Central memory CD8-positive, alpha-beta T cell (primary cell): ENCODE results near the gene PFN3.

Experiments
- ATAC-seq: fragments of 150-1000 bp; cut with Tn5 transposase; replicated peaks from 2 replicates; pipeline ENCODE4 v1.10.0; 2022; ENCODE audit warnings: mild to moderate bottlenecking, moderate FRiP score, moderate number of reproducible peaks; ENCODE audit not compliant: poor library complexity, severe bottlenecking; ENCODE audit errors: extremely low read depth
- DNase-seq, 2 donors: peaks; one replicate each; pipeline ENCODE4 v3.0.0; 2021; ENCODE audit warnings: low spot score in 2 of 2
- H3K27ac Mint-ChIP-seq: one replicate; pipeline ENCODE4 v1.8.0; 2022; ENCODE audit warnings: low read depth, mild to moderate bottlenecking, moderate library complexity, mixed read lengths
- H3K27me3 Mint-ChIP-seq: one replicate; pipeline ENCODE4 v1.8.0; 2022; ENCODE audit warnings: mixed read lengths
- H3K36me3 Mint-ChIP-seq: one replicate; pipeline ENCODE4 v1.8.0; 2022; ENCODE audit warnings: mild to moderate bottlenecking, moderate library complexity, mixed read lengths; ENCODE audit not compliant: insufficient read depth
- H3K4me1 Mint-ChIP-seq: one replicate; pipeline ENCODE4 v1.8.0; 2022; ENCODE audit warnings: mixed read lengths
- H3K4me3 Mint-ChIP-seq: one replicate; pipeline ENCODE4 v1.8.0; 2022; ENCODE audit warnings: mild to moderate bottlenecking, moderate library complexity, mixed read lengths
- H3K9me3 Mint-ChIP-seq: one replicate; pipeline ENCODE4 v1.8.0; 2022; ENCODE audit warnings: mixed read lengths

Gene PFN3

DNA sequence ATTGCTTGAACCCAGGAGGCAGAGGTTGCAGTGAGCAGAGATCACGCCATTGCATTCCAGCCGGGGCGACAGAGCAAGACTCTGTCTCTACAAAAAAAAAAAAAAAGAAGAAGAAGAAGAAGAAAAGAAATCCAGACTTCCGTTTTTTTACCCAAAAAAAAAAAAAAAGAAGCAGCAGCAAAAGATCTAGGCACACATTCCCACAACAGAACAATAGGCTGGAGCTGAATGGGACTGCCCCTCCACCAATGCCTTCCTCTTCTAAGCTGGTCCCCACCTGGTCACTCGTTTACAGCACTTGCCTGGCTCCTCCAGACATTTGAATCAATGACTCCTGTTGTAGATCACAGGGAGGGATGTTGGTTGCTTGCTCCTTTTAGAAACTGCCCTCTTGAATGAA lies 47.4 kb downstream of the PFN3 start:
- Mint-ChIP-seq H3K27ac (no peak overlapping the region), H3K27me3 (no peaks in the 10 kb centered on the region), H3K4me3 (no peak overlapping the region), H3K36me3 (peaks cover 29% of the 10 kb centered on the region), H3K4me1 (peaks cover 55% of the 10 kb centered on the region), H3K9me3 (no peaks in the 10 kb centered on the region)
- DNase-seq (no peak), ATAC-seq (no peak)

DNA sequence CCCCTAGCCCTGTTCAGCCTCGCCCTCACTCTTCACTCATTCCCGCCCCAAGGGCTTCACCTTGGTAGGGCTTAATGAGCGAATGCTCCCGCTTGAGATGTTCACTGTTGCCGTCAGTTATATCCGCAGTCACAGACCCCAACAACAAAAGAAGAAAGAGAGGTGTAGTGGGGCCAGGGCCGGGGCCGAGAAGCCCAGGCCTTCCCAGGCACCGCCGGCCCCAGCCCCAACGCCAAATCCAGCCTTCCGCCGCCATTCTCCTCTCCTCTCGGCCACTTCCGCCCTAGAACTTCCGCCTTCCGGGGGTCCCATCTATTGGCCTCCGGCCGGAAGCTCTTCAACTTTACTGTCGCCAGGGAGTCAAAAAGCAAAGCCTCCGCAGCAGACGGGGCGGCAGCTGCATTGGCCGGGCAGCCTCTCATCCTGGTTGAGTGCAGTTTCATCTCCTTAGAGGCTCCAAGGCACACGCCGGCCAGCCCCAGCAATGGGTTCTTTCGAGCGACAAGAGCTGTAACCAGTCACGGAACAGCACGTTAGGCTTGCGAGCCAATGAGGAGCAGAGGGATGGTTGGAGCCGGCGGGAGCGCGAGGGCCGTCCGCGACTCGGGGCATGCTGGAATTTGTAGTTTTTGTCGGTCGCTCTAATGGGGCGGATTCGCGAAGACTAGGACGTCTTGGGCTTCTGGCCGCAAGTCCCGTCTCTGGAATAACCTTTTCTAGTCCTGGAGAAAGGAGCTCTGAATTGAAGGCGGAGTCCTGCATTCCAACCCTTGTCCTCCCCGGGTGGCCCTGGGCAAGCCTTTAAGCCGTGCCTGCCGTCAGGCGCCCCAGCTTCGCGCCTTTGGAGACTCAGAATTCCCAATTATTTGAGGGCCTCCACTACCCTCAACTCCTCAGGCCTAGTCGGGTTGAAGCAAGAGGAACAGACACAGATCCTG lies 48.8 kb downstream of the PFN3 start, which contains the start of gene LMAN2:
Gene LMAN2, minus strand, starts transcription at position 277 of the 938 bp plus-strand sequence. Its CDS starts 21 bp downstream, at position 256.
- Mint-ChIP-seq H3K27ac (peak within 1 kb of the TSS; percentile 96), H3K36me3 (peaks cover 21% of the 10 kb centered on the region), H3K9me3 (no peaks in the 10 kb centered on the region), H3K4me1 (peaks cover 53% of the 10 kb centered on the region), H3K4me3 (peak within 1 kb of the TSS; percentile 88), H3K27me3 (no peaks in the 10 kb centered on the region)
- ATAC-seq (peak; percentile 99), DNase-seq (peak; percentile 82 to 90)

DNA sequence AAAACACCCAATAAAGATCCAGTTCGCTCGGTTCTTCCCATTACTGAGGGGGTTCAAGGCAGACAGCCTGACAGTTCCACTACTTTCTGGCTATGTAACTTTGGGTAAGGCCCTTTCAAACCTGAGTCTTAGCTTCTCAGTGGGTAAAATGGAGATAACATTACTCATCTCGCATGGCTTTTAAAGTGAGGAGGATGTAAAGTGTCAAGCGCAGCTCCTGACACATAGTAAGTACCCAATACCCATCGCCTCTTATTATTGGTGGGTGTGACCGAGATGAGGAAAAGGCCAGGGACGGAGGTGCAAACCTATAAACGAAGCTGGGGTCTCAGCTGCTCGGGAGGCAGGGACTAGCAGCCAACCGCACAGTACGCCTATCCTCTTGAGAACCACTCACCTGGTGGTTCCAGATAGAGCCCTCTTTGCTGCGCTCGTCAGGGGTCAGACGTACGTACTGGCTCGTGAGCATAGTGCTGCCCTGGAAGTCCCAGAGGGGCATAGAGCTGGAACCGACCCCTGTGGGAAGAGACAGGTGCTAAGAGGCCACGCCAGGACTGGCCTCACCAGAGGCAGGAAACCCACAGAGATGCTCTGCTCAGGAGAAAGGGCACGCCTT lies 49.6 kb downstream of the PFN3 start:
- no peak for DNase-seq
- peaks cover 47% of the 10 kb centered on the region for H3K4me1 Mint-ChIP-seq
- no peaks in the 10 kb centered on the region for H3K27me3 Mint-ChIP-seq
- peak overlapping the region; percentile 96 for H3K27ac Mint-ChIP-seq
- peaks cover 22% of the 10 kb centered on the region for H3K36me3 Mint-ChIP-seq
- ATAC-seq = no peak
- peak overlapping the region; percentile 88 for H3K4me3 Mint-ChIP-seq
- no peaks in the 10 kb centered on the region for H3K9me3 Mint-ChIP-seq
